WERI-Rb-1 (cell line): Measurements from ENCODE around the gene FAM156A.
"Not testable (repeated sequence)": the region's sequence is repeated elsewhere in the genome, so short reads cannot be mapped to it uniquely, and the experiment has no call there.

Experiments used
- DNase-seq: peaks from one replicate; pipeline ENCODE4 v3.0.0-alpha.2; 2020
- H3K27ac ChIP-seq: fragments of 250-450 bp; sonication (Bioruptor Pico); 2 replicates; pipeline ENCODE4 v1.5.1; 2020; ENCODE audit warnings: mild to moderate bottlenecking, moderate library complexity
- H3K27me3 ChIP-seq: fragments of 250-450 bp; sonication (Bioruptor Pico); 2 replicates; pipeline ENCODE4 v1.5.1; 2021; ENCODE audit warnings: mild to moderate bottlenecking, low read depth, moderate library complexity; ENCODE audit not compliant: insufficient read depth, severe bottlenecking
- H3K36me3 ChIP-seq: fragments of 250-450 bp; sonication (Bioruptor Pico); 2 replicates; pipeline ENCODE4 v1.5.1; 2020; ENCODE audit warnings: mild to moderate bottlenecking, moderate library complexity
- H3K4me3 ChIP-seq: 2 replicates; pipeline ENCODE4 v1.5.1; 2011; ENCODE audit warnings: low read depth, mild to moderate bottlenecking, control low read depth, low read length
- H3K9me3 ChIP-seq: fragments of 250-450 bp; sonication (Bioruptor Pico); 2 replicates; pipeline ENCODE4 v1.5.1; 2021; ENCODE audit warnings: mild to moderate bottlenecking, moderate library complexity; ENCODE audit not compliant: severe bottlenecking
- CTCF ChIP-seq: IDR thresholded peaks from 2 replicates; pipeline ENCODE4 v1.5.1; 2011; ENCODE audit warnings: low read depth, mild to moderate bottlenecking, control low read depth, inconsistent platforms, low read length

Gene FAM156A

GRCh38 chrX:53000447-53001135 is 42.3 kb upstream of the FAM156A start:
- Histone ChIP-seq H3K4me3 (no peak overlapping the region), H3K27me3 (peaks cover 60% of the 10 kb centered on the region), H3K36me3 (no peaks in the 10 kb centered on the region), H3K27ac (no peak overlapping the region), H3K9me3 (no peaks in the 10 kb centered on the region)
- TF ChIP-seq CTCF = no peak
- DNase-seq = no peak

DNA sequence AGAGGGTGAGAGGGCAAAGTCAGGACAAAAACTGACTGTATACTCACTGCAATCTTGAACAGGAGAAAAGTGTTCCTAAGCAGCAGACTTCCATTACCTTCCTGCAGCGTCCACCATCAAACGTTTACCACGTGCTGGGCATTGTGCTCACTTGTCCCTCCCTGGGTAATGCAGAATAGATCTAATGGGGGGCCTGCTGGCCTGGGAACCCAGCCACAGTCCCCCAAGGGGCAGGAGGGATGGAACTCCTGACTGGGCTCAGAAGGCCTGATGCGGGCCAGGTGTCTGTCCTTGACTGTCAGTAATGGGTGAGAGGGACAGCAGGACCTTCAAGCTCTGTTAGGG is 37.6 kb upstream of the FAM156A start:
- H3K4me3 ChIP-seq = peak overlapping the region; percentile 62
- no peaks in the 10 kb centered on the region for H3K9me3 ChIP-seq
- no peak for DNase-seq

DNA sequence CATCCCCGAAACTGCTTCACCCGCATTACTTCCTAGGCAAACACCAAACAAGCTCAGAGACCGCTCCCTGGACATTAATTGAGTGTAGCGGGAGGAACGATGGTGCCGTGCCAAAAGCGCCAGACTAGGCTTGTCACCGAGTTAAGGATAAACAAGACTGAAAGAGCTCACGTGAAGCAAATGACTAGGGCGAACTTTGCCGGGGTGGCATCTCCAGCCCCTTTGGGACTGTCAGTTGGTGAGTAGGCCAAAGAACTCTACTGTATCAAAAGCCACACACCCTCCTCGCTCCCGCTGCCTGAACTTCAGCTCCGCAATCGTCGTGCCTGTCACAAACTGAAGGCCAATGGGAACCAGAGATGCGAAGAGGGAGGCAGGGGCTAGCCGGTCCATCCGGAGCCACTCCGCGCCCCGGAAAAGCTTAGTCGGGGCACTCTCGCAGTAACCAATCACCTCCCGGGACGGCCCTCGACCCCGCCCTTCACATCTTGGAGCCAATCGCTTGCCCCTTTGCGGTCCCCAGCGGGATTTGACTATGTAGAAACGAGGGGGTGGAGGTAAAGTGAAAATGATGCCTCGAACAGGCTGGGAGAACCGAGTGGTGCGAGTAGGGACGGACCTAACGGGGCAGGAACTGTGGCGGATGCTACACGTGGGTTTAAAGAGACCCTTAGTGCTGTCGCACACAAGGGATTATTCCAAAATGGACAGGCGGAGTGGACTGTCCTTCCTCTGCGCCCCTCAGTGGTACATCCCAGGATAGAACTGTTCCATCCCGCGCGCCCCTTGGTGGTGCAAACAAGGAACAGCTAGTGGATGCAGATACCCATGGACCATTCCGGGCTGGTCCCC is 37.0 kb upstream of the FAM156A start:
- peak; percentile 94 for DNase-seq
- Histone ChIP-seq H3K27ac (peak overlapping the region; percentile 94), H3K4me3 (peak overlapping the region; percentile 62), H3K9me3 (no peaks in the 10 kb centered on the region), H3K36me3 (no peaks in the 10 kb centered on the region), H3K27me3 (peaks cover 27% of the 10 kb centered on the region)
- peak; percentile 63 for TF ChIP-seq CTCF

More for the DNA sequence above, 37.6 kb upstream of the FAM156A start:
- Histone ChIP-seq H3K27ac (no peak overlapping the region; the same call in 1 of the 2 replicates), H3K27me3 (peaks cover 31% of the 10 kb centered on the region), H3K36me3 (no peaks in the 10 kb centered on the region)
- TF ChIP-seq CTCF = no peak

DNA sequence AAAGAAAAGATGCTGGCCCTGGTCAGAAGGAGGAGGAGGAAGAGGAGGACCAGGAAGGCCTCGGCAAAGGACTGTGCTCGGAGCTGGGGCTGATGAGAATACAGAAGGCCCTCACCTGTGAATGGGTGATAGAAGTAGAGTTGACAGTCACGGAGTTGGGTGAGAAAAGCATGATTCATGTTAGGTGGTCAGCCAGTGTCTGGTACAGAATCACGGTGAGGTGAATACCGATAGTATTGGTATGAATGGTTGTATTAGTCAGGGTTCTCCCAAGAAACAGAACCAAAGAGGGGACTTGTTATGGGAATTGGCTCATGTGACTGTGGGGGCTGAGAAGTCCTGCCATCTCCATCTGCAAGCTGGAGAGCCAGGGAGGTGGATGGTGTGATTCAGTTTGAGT is 32.5 kb upstream of the FAM156A start:
- H3K9me3 ChIP-seq = no peaks in the 10 kb centered on the region
- TF ChIP-seq CTCF = no peak
- H3K27me3 ChIP-seq = peaks cover 2% of the 10 kb centered on the region
- no peaks in the 10 kb centered on the region for H3K36me3 ChIP-seq
- DNase-seq = no peak
- no peak overlapping the region for H3K4me3 ChIP-seq
- no peak overlapping the region for H3K27ac ChIP-seq

- TF ChIP-seq CTCF = peak; percentile 73
Measured at GRCh38 chrX:52990011-52990631, 31.8 kb upstream of the FAM156A start.

More at GRCh38 chrX:52990011-52990631, 31.8 kb upstream of the FAM156A start:
- DNase-seq = peak; percentile 67
- H3K27ac ChIP-seq, H3K4me3 ChIP-seq, H3K36me3 ChIP-seq, H3K27me3 ChIP-seq, H3K9me3 ChIP-seq: not testable (repeated sequence)
